ENCODE data around the gene NKAIN2.
"Not testable (repeated sequence)": the region's sequence is repeated elsewhere in the genome, so short reads cannot be mapped to it uniquely, and the experiment has no call there.

The NKAIN2 gene

DNA sequence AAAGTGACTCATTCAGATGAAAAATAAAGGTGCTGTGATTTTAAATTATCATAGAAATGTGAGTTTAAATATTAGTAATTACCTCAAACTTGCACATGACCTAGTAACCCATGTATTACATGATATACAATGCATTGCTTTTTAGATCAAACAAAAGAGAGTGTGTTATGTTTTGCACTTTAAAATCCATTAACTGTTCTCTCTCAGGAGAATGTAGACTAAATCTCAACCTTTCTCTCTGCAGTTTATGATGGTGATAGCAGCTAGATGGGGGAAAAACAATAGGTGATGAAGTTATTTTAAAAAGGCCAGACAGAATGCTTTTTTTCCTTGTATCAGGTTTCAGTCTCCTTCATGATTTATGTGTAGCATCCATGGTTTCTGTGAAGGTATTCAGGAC, 754.2 kb downstream of the NKAIN2 start:
- DNase-seq (ENCODE audit: low read depth in 3 of 3, low spot score in 1 of 3), result no peak

DNA sequence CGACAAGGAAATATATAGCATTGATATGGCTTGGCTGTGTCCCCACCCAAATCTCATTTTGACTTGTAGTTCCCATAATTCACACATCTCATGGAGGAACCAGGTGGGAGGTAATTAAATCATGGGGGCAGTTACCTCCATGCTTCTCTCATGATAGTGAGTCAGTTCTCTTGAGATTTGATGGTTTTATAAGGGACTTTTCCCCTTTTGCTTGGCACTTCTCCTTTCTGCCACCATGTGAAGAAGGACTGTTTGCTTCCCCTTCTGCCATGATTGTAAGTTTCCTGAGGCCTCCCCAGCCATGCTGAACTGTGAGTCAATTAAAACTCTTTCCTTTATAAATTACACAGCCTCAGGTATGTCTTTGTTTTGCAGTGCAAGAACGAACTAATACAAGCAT, 756.4 kb downstream of the NKAIN2 start:
- not testable (repeated sequence) for DNase-seq (ENCODE audit: low read depth in 3 of 3, low spot score in 1 of 3)

DNA sequence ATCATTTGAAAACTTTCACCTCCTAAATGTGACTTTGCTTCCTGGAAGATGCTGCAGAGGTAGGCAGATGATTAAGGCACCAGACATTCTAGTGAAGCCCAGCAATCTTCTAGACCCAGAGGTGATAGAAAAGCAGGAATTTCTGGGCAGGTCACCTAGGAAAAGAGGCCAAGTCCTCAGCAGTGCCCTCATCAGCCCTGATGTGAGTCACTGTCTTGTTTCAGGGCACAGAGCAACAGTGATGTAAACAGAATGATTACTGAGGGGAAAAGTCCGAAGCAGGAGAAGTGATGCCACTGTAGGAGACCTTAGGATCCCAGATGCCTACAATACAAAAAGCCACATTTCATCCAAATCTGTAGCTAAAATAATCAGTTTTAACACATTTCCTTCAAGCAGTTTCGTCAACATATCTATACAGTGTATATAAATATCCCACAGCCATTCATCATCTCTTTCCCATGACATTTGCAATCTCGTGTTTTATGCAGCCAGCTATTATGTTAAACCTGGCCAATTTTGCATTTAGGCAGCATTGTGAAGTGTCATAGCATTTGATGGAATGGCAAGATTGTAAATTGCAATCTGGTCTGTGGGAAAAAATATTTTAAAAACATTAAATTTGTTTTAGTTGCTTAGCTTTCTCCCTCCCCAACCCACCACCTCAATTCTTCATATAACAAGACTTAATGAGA, 757.4 kb downstream of the NKAIN2 start:
- DNase-seq (ENCODE audit: low read depth in 3 of 3, low spot score in 1 of 3), result no peak

DNA sequence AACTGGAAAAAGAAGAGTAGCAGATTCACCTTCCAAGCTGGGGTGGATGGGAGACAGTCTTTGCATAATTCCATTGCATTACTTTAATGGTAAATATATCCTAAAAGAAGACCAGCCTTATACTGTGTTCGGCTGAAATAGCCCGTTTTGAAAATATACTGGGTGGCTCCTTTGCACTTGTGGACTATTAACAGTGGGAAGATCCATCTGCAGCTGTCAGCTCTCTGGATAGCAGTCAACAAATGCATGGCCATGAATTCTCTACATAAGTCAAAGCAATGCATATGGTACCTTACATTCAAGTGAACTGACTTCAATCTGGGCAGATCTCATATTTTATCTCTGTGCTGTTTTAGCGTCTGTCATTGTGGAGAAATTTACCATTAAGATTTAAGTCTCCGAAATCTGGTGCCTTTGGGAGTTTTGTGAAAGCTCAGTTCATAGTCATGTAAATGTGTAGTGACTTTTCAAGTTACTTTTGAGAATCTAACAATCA, 758.0 kb downstream of the NKAIN2 start:
- no peak for DNase-seq (ENCODE audit: low read depth in 3 of 3, low spot score in 1 of 3)

DNA sequence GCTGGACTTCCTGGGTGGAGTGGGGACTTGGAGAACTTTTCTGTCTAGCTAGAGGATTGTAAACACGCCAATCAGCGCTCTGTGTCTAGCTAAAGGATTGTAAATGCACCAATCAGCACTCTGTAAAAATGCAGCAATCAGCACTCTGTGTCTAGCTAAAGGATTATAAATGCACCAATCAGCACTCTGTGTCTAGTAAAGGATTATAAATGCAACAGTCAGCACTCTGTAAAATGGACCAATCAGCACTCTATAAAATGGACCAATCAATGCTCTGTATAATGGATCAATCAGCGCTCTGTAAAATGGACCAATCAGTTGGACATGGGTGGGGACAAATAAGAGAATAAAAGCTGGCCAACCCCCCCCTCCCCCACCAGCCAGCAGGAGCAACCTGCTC, 760.5 kb downstream of the NKAIN2 start:
- not testable (repeated sequence) for DNase-seq (ENCODE audit: low read depth in 3 of 3, low spot score in 1 of 3)

DNA sequence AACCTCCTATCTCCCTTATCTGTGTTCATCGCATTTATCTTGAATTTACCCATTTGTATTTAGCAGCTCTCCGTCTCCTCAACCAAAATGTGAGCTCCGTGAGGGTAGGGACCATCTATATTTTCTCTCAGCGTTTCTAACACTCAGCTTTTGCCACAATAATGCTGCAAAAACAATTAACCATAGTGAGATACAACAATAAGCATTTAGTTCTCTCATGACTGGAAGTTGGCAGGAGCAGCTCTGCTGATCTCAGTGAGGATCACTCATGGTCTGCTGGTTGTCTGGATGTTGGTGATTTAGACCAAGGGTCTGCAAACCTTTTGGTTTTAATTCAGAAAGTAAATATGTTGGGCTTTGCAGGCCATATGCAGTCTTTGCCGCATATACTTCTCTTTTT, 763.7 kb downstream of the NKAIN2 start:
- DNase-seq (ENCODE audit: low read depth in 3 of 3, low spot score in 1 of 3), result no peak

DNA sequence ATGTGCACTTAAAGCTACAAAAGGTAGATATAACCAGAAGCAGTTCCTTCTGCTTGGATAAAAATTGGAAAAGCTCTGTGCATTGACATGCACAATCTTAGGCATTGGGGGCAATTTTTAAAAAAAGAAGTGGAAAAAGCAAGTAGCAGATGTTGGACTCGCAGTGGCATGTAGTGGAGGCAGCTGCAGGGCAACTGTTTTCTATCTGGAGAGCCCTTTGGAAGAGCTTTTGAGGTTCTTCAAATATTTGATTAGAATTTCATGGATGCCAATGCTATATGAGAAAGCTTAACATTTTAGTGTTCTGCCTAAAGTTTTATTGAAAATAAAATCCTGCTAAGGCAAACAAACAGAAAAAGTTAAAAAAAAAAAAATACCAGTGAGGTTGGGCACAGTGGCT, 770.3 kb downstream of the NKAIN2 start:
- no peak for DNase-seq (ENCODE audit: low read depth in 3 of 3, low spot score in 1 of 3)

DNA sequence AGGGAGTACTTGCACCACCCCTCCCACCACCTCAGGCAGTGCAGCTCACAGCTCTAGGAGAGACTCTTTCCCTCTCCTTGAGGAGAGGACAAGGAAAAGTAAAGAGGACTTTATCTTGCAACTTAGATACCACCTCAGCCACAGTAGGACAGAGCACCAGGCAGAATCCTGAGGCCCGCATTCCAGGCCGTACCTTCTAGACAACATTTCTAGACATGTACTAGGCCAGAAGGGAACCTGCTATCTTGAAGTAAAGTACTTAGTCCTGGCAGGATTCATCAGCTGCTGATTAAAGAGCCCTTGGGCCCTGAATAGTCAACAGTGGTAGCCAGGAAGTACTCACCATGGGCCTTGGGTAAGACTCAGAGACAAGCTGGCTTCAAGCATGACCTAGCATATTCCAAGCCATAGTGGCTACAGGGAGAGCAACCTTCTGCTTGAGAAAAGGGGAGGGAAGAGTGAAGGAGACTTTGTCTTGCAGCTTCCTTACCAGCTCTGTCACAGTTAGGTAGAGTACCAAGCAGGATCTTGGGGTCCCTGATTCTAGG, 774.1 kb downstream of the NKAIN2 start:
- no peak for DNase-seq (ENCODE audit: low read depth in 3 of 3, low spot score in 1 of 3)

DNA sequence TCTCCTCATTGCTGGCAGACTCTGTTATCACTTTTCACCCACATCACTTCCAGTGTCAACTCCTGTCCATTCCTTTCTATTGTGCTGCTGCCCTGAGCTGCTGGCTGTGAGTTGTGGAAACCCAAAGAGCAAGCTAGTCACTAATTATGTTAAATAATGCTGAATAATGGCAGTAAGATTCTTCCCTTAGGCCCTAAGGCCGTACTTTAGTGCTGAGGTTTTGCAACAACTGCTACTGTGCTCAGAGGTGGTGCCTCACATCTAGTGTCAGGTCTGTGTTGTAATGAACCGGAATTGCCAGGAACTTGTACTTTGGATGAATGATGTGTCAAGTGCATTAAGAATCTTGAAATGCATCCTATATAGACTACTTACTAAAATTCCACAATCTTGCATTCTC, 786.3 kb downstream of the NKAIN2 start:
- DNase-seq (ENCODE audit: low read depth in 3 of 3, low spot score in 1 of 3), result no peak

DNA sequence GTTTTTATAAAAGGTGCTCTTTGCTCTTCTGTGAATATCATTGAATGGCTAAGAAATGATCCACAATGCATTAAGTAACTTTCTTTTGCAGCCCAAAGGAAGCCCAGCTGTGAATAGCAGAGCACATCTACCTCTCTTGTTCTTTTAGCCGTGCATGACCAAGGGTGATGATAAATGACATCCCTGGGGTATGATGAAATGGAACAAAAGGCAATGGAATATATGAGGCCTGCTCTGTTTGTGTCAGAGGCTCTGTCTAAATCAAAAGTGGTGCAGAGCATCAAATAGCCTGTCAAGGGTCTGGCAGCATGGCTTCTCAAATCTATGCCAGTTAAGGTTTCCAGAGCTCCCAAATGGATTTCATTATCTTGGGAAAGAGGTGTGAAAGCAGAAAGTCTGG, 796.0 kb downstream of the NKAIN2 start:
- no peak for DNase-seq (ENCODE audit: low read depth in 3 of 3, low spot score in 1 of 3)

DNA sequence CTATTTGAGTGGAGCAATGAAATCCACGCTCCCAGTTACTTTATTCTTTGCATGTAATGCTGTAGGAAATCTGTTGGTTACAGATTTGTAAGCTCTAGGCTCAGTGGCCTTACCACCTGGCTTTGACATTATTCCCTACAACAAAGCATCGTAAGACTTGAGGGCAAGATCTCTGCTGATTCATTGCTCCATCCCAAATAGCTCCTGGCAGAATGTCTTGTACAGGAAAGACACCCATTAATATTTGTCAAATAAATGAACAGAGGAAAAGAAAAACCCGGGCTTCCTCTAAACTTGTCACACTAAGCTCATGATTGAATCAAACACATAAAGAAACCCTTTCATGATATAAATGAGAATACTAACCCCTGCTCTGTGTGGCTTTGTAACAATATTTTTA, 801.1 kb downstream of the NKAIN2 start:
- no peak for DNase-seq (ENCODE audit: low read depth in 3 of 3, low spot score in 1 of 3)

DNA sequence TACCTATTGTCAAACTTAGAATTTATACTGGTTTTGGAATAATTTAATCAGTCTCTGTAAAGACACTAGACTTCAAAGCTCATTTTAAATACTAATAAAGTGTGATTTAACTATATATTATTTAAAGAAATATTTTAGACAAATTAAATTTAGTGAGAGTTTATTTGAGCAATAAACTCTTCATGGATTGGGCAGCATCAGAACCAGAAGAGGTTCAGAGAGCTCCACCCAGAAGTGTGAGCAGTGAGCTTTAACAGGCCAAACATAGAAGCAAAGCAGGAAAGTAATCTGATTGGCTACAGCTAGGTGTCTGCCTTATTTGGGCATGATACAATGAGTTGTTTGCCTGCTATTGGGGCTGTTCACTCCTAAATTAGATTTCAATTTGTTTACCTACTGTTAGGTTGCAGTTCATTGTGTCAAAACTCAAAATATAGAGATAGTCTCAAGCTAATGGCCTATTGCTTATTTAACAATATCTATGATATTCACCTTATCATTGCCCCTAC, 803.5 kb downstream of the NKAIN2 start:
- no peak for DNase-seq (ENCODE audit: low read depth in 3 of 3, low spot score in 1 of 3)

DNA sequence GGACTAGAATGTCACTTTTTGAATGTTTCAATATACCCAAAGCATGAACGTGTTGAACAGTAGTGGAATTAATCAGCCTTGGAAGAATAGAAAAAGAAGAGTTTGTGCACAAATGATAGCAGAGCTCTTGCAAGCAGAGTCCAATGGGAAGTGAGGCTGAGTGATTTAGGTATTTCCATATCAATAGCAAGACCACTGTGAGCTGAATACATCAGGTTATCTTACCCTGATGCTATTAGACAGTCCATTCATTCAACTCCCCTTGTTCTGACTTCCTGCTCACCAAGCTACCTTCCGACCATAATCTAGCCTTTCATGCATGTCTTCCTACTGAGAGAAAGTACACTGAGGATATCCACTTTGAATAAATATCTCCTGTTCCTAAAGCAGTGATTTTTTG, 809.4 kb downstream of the NKAIN2 start:
- no peak for DNase-seq (ENCODE audit: low read depth in 3 of 3, low spot score in 1 of 3)

DNA sequence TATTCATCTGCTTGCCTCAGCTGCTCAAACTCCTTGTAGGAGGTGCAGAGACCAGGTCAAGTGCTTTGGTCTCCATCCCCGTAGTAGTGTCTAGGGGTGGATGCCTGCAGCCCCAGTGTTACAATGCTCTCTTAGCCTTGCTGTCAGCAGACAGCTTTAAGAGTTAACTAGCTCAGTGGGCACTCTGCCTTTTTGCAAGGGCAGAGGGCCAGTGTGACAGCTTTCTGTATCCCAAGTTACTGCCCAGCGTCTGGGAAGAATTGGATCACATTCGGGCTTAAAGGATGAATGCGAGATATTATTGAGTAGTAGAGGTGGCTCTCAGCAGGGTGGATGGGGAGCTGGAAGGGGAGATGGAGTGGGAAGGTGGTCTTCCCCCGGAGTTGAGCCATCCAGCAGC, 818.7 kb downstream of the NKAIN2 start:
- no peak for DNase-seq (ENCODE audit: low read depth in 3 of 3, low spot score in 1 of 3)

DNA sequence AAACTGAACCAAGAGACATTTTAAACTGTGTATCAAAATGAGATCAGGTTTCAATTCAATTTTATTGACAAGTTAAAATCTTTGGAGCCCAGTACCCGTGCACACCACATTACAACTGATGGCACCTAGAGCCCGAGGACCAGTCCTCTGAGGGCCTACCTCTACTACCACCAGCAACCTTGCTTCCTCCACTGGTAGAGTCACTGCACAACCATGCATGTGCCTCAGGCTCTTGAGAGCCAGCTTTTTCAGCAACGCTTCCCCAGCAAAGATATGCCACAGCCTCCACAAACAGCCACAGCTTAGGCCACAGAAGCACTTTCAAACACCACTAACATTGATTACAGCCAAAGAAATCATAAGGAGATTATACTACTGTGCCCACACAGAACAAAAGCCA, 830.0 kb downstream of the NKAIN2 start:
- no peak for DNase-seq (ENCODE audit: low read depth in 3 of 3, low spot score in 1 of 3)

DNA sequence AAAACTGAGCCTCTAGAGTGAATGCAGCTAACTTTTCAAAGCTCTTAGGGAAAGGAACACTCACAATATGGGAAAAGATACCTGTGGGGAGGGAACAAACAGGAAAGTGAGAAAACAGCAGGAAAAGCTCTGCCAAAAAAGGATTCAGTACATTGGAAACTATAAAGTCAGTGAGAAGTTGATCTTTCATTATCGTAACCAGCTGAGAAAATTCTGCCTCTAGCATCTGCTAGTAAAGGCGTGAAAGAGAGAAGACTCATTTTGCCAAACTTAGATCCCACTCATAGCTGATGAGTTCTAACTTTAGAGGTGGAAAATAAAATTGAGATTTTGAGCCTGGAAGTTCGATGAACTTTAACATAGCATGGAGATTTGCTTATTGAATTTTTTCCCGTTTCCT, 836.8 kb downstream of the NKAIN2 start:
- DNase-seq (ENCODE audit: low read depth in 3 of 3, low spot score in 1 of 3), result no peak

DNA sequence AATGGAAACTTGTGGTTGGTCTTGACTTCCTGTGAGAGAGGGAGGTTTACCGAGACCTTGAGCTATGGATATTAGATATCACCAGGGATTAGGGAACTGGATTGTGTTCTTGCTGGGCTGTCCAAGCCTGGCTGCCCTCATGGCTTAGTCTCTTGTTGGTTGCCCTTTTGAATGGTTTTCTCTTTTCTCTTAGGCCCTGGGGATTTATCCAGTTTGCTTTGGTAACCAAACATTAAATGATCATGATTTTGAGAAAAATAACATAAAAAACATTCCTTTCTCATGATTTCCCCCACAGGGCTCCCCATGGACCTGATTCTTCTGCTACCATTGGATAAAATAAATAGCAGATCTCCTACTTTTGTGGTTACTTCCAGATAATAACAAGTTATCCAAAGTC, 852.2 kb downstream of the NKAIN2 start:
- no peak for DNase-seq (ENCODE audit: low read depth in 3 of 3, low spot score in 1 of 3)

DNA sequence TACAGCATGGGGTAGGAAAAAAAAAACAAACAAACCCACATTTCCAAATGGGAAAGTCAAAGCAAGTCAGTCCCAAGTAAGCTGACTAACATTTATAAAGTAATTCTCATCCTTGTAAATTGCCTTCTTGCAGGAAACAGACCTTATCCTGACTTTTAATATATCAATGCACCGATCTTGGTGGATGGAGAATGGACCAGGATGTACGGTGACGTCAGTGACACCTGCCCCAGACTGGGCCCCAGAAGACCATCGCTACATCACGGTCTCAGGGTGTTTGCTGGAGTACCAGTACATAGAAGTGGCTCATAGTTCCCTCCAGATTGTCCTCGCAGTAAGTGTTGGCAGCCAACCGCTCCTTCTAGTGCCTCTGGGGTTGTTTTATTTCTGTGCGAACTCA, 854.4 kb downstream of the NKAIN2 start:
- DNase-seq (ENCODE audit: low read depth in 3 of 3, low spot score in 1 of 3), result no peak

DNA sequence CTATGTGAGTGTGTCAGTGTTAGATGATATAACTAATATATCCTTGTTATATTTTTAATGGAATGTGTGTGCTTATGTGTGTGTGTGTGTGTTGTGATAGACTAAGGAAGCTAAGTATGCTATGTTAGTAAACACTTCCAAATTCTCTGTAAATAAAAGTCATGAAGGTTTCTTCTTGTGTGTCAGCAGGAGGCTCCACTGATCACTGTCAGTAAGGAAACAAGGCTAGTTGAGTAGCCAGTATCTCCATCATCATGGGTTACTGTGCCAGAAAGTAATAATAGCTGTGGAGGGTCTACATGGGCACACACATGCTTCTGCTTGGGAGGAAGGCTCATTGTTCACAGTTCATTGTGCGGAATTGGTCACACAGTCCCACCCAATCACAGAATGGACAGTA, 855.8 kb downstream of the NKAIN2 start:
- no peak for DNase-seq (ENCODE audit: low read depth in 3 of 3, low spot score in 1 of 3)

DNA sequence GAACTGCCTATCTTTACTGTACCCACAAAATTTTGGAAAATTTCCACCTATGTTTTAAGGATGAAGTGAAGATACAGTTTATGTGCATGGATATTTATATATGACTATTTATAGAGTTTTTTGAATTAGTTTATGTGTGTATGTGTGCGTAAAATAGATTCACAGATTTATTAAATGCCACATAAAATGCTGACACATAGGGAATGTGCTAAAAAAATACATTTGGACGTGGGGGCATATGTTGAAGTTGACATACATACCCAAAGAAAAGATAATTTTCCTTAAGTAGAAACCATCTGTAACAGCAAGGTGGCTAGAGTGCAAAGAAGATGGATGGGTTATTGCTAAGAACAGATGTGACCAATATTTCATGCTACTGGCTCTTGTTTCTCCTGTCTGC, 856.5 kb downstream of the NKAIN2 start:
- DNase-seq (ENCODE audit: low read depth in 3 of 3, low spot score in 1 of 3), result no peak

DNA sequence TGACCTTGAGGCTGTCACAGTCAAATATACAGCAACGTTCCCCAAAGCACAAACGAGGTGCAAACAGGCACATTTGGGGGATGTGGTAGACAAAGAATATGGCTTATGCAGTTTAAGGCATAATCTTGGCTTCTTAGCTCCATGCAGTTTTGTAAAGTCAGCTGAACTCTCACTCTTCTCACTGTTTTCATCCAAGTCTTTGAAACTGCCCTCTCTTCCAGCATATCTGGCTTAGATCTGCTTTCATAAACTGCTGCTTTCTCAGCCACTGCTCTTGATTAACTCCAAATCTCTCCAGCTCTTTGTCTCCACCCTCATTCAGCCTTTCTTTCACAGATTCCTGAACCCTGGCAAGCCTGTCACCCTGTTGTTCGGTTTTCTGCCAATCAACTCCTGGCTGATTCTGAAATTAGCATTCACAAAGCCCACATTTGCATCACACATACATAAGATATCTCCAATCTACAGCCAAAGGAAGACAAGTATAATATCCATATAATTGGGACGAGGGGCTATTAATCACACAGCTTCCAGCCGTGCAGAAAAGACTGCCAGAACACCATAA, 857.5 kb downstream of the NKAIN2 start:
- no peak for DNase-seq (ENCODE audit: low read depth in 3 of 3, low spot score in 1 of 3)

DNA sequence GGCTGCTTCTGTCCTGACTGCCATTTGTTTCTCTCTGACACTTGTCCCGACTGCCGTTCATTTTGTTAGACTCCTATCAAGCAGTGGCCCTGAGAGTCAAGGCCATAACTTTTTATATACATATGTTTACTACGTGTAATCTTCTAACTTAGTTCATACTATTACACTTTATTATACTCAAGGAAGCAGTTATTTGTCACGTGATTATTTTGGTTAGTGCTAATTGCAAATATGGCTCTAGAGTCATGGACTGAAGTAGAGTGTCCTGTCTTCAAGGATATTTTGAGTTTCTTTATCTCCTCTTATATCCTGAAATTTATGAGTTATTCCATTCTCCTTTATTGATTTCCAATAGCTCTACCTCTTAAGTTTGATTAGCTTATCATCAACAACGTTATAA, 864.4 kb downstream of the NKAIN2 start:
- no peak for DNase-seq (ENCODE audit: low read depth in 3 of 3, low spot score in 1 of 3)

Data from stimulated activated CD4-positive, alpha-beta T cell treated with anti-CD3 and anti-CD28 coated beads, TNF-alpha, amount 100 ng/mL, for 1 hour (primary cell).